ENCODE data around the gene GOLGA6C.
"Not testable (repeated sequence)": the region's sequence is repeated elsewhere in the genome, so short reads cannot be mapped to it uniquely, and the experiment has no call there.

GOLGA6C gene

DNA sequence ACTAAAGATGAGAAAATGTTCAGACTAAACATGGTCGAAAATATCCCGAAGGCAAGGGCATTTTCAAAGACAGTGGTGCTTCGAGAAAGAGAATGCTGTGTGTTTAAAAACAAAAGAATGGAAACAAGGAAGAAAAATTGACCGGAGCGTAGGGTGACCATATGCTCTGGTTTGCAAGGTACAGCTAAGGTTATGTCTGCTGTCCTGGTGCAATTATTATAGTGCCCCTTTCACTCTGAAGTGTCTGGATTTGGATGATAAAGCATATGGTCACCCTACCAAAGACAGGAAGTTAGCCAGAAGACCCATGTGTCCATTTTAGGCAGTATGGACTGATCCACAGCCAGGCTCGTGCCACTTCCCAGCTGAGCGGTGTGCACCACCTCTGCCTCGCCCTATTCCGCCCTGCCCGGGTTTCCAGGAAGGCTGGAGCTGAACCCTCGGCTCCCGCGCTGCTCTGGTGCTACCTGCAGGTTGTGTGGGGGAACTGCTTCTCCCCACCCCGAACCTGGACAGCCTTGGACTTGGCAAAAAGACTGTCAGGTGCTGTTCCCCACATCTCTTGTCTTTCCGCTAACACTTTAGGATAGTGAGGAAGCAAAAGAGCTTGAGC lies 49.8 kb downstream of the GOLGA6C start:
- Histone ChIP-seq H3K27ac (no peak overlapping the region), H3K27me3 (ENCODE audit: insufficient read depth, low read depth) (no peaks in the 10 kb centered on the region), H4K20me1 (ENCODE audit: insufficient read depth) (no peaks in the 10 kb centered on the region), H3K36me3 (ENCODE audit: insufficient read depth) (no peaks in the 10 kb centered on the region), H3K79me2 (ENCODE audit: insufficient read depth, low read depth) (no peaks in the 10 kb centered on the region), H2AFZ (ENCODE audit: low read depth) (no peak overlapping the region), H3K9ac (no peak overlapping the region), H3K4me1 (ENCODE audit: low read depth, poor library complexity, severe bottlenecking) (no peaks in the 10 kb centered on the region), H3K4me2 (no peak overlapping the region), H3K4me3 (IDR thresholded peaks at IDR 0.05; ENCODE audit: insufficient read depth, low read depth, low read length) (no peak overlapping the region)
- TF ChIP-seq, protein P1, sequence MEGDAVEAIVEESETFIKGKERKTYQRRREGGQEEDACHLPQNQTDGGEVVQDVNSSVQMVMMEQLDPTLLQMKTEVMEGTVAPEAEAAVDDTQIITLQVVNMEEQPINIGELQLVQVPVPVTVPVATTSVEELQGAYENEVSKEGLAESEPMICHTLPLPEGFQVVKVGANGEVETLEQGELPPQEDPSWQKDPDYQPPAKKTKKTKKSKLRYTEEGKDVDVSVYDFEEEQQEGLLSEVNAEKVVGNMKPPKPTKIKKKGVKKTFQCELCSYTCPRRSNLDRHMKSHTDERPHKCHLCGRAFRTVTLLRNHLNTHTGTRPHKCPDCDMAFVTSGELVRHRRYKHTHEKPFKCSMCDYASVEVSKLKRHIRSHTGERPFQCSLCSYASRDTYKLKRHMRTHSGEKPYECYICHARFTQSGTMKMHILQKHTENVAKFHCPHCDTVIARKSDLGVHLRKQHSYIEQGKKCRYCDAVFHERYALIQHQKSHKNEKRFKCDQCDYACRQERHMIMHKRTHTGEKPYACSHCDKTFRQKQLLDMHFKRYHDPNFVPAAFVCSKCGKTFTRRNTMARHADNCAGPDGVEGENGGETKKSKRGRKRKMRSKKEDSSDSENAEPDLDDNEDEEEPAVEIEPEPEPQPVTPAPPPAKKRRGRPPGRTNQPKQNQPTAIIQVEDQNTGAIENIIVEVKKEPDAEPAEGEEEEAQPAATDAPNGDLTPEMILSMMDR (conservative IDR thresholded peaks at IDR 0.05; ENCODE audit: low read depth, low read length) = peak; percentile 42

DNA sequence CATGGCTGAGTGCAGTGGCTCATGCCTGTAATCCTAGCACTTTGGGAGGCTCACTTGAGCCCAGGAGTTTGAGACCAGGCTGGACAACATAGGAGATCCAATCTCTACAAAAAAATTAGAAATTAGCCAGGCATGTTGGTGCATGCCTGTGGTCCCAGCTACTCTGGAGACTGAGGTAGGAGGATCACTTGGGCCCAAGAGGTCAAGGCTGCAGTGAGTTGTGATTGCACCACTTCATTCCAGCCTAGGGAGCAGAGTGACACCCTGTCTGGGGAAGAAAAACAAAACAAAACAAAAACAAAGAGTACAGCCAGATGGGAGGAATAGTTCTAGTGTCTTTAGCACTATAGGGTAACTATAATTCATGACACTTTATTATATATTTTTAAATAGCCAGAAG lies 51.6 kb downstream of the GOLGA6C start:
- no peaks in the 10 kb centered on the region for H4K20me1 ChIP-seq (ENCODE audit: insufficient read depth)
- no peak overlapping the region for H3K4me3 ChIP-seq (IDR thresholded peaks at IDR 0.05; ENCODE audit: insufficient read depth, low read depth, low read length)
- no peak overlapping the region for H3K9ac ChIP-seq
- no peaks in the 10 kb centered on the region for H3K27me3 ChIP-seq (ENCODE audit: insufficient read depth, low read depth)
- TF ChIP-seq, protein P1 (conservative IDR thresholded peaks at IDR 0.05; ENCODE audit: low read depth, low read length) = no peak
- no peak overlapping the region for H2AFZ ChIP-seq (ENCODE audit: low read depth)
- H3K27ac ChIP-seq = no peak overlapping the region
- H3K4me1 ChIP-seq (ENCODE audit: low read depth, poor library complexity, severe bottlenecking) = no peaks in the 10 kb centered on the region
- H3K4me2 ChIP-seq = no peak overlapping the region
- H3K79me2 ChIP-seq (ENCODE audit: insufficient read depth, low read depth) = no peaks in the 10 kb centered on the region
- no peaks in the 10 kb centered on the region for H3K36me3 ChIP-seq (ENCODE audit: insufficient read depth)

- not testable (repeated sequence) for H3K27ac ChIP-seq; H3K27me3 ChIP-seq (ENCODE audit: insufficient read depth, low read depth); H3K4me3 ChIP-seq (IDR thresholded peaks at IDR 0.05; ENCODE audit: insufficient read depth, low read depth, low read length); H4K20me1 ChIP-seq (ENCODE audit: insufficient read depth); H3K36me3 ChIP-seq (ENCODE audit: insufficient read depth); H3K4me1 ChIP-seq (ENCODE audit: low read depth, poor library complexity, severe bottlenecking); H3K9ac ChIP-seq; H2AFZ ChIP-seq (ENCODE audit: low read depth); H3K4me2 ChIP-seq; H3K79me2 ChIP-seq (ENCODE audit: insufficient read depth, low read depth)
Measured at GRCh38 chr15:75312548-75312947, 54.4 kb downstream of the GOLGA6C start.

GRCh38 chr15:75313116-75313845 lies 55.1 kb downstream of the GOLGA6C start:
- no peaks in the 10 kb centered on the region for H3K79me2 ChIP-seq (ENCODE audit: insufficient read depth, low read depth)
- H3K4me1 ChIP-seq (ENCODE audit: low read depth, poor library complexity, severe bottlenecking) = no peaks in the 10 kb centered on the region
- no peak overlapping the region for H3K9ac ChIP-seq
- H3K36me3 ChIP-seq (ENCODE audit: insufficient read depth) = no peaks in the 10 kb centered on the region
- no peak overlapping the region for H3K27ac ChIP-seq
- no peaks in the 10 kb centered on the region for H4K20me1 ChIP-seq (ENCODE audit: insufficient read depth)
- TF ChIP-seq, protein P1 (conservative IDR thresholded peaks at IDR 0.05; ENCODE audit: low read depth, low read length) = no peak
- H2AFZ ChIP-seq (ENCODE audit: low read depth) = no peak overlapping the region
- H3K4me2 ChIP-seq = no peak overlapping the region
- H3K4me3 ChIP-seq (IDR thresholded peaks at IDR 0.05; ENCODE audit: insufficient read depth, low read depth, low read length) = no peak overlapping the region
- no peaks in the 10 kb centered on the region for H3K27me3 ChIP-seq (ENCODE audit: insufficient read depth, low read depth)
